NCI-H526 (cell line): ENCODE measurements around the gene C1QTNF7.

ENCODE experiments used
- DNase-seq, 2 experiments: peaks; one replicate each; lab custom pipeline; 2025; lab: John Stamatoyannopoulos, UW

The C1QTNF7 gene

GRCh38 chr4:15427701-15428100 is at the start of gene C1QTNF7:
C1QTNF7 (plus strand) TSS chr4:15428033; CDS start chr4:15435744, 7,711 bp downstream.
- DNase-seq, result no peak

DNA sequence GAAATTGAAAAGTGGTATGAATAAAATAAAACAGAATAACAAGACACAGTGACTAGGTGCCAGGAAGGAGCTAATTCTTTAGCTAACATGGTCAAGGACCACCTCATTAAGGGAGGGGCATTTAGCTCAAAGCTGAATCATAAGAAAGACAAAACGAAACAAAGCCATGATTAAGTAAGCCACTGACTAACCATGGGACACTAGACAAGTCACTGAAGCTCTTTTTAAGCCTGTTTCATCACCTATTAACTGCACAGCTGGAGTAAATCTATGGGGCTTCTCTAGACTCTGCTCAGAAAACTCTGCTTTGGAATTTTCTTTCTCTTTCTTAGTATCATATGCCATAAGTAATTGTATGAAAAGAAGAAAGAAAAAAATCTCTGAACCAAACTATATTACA is 49.8 kb upstream of the C1QTNF7 start:
- no peak for DNase-seq

- DNase-seq, result no peak
Measured at GRCh38 chr4:15378493-15378892, 49.3 kb upstream of the C1QTNF7 start.

DNA sequence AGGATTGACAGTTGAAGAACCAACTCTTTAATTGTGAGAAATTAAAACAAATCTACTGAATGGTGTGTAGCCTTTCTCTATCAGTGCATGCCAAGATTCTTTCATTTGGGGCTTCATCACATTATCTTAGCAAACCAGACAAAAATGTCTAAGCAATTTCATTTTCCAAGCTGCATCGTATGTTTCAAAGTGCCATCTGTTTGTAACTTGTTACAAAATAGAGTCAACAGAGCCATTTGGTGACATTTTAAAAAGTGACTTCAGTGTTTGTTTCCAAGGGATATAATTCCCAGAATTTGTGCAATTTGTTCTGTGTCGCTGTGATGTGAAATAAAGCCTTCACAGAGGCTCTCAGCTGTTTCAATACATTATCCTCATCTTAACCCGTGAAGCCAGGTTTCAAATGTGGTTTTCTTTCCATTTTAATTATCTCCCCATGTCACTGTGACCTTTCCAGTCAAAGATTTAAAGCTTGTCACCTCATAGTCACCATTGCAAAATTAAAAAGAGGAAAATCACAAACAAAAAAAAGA is 46.0 kb upstream of the C1QTNF7 start:
- no peak for DNase-seq

DNA sequence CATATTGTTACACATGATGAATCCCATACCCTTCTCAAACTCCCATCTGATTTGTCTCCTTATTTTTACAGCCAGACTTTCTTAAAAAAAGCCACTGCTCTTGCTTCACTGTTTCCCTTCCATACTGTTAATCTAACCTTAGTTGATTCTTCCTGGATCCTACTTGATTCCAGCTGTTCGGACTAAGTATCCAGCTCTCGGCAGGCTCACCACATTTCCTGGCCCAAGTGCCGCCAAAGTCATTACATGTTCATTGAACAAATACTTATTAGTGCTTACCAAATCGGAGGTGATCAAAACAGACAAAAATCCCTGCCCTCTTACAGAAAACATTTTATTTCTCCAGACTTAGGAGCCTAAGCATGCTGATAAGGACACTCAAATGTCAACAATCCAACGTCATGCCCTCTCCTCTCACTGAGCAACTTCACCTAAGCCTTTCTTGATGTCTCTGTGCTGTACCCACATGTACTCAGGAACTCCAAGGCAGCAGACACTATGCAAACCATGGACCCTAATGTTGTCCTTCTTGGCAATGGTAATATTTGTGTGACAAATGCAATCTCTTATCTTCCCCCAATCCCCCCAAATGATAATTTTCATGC is 45.1 kb upstream of the C1QTNF7 start:
- no peak for DNase-seq

- no peak for DNase-seq
Measured at GRCh38 chr4:15385515-15385914, 42.3 kb upstream of the C1QTNF7 start.

DNA sequence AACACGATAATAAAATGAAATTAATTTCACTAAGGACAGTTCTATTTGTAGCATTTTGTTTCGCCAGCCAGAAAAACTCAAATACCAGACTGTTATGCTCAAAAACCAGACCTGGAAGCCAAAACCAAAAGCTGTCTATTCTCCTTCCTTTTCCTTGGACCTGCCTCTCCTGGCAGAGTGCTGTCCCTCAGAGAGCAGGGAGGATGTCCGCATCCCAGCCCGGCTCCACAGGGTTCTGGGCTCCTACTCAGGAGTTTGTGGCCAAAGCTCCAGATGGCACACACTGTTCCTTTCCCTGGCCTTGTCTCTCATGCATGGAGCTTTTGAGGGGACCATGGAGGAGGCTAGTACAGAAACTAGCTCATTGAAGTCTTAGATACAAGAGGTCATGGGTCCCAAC is 41.9 kb upstream of the C1QTNF7 start:
- no peak for DNase-seq

DNA sequence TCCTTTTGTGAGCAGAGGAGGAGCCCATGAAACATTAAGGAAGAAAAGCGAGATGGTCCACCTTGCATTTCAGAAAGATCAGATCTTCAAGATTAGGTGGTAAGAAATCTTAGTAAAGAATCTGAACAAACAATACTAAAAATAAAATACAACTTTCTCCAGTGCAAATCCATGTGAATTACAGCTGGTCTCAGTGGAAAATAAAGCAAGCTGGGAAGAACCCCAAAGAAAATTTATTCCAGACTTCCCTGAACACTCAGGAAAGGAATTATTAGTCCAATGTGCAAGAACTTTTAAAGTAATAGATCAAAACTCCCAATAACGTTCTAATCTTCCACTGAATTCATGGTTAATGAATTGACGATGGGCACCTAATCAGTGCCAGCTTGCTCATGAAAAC is 37.3 kb upstream of the C1QTNF7 start:
- DNase-seq, result no peak

DNA sequence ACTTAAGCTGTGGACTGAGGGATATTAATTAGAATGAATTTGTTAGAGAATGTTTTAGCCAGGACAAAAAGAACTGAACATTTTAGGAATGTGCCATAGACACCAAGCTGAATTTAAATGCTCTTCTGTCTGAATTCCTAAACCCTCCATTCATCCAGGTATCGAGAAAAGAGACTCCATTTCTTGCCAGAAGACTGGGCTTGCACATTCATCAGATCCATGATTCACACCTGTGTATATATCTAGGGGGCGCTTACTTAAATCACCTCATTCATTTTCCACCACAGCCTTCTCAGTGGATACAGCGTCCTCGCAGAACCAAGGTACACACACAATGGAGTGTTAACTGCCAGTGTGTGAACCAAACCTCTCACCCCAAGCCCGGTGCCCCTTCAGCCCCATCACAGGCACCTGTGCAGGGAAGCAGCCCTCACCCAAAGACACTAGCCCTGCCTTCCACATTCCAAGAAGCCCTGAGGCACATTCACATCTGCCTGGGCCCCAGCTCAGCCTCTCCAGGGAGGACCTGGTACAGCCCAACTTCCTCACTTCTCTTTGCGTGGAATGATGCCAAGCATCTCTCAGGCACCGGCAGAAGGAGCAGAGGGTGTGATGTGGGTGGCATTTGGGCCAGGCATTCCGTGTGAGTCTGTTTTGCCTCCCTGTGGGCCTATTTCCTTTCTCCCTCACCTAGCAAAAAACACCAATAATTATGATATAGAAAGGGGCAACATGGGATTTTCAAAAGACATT is 35.6 kb upstream of the C1QTNF7 start:
- DNase-seq, result no peak

GRCh38 chr4:15395311-15395710 is 32.5 kb upstream of the C1QTNF7 start:
- no peak for DNase-seq

- peak in 1 of 2 experiments; percentile 39 for DNase-seq
Measured at GRCh38 chr4:15396157-15396800, 31.6 kb upstream of the C1QTNF7 start.

DNA sequence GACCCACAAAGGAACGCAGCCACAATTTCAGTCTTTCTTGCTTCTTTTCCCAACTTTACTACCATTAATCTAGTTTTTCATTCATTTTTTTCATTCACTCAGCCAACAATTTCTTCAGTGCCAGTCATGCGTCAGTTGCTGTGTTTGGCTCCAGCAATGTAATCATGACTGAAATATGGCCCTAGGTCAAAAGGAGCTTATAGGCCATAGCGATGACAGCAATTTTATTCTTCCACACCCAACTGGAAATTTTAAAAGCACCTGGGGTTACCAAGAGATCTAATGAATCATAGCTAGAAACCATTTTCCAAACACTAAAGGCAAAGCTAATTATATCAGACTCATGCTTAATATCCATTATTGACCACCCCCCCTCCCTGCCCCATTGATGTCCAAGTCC is 29.8 kb upstream of the C1QTNF7 start:
- DNase-seq, result no peak

- no peak for DNase-seq
Measured at GRCh38 chr4:15398732-15399131, 29.1 kb upstream of the C1QTNF7 start.

DNA sequence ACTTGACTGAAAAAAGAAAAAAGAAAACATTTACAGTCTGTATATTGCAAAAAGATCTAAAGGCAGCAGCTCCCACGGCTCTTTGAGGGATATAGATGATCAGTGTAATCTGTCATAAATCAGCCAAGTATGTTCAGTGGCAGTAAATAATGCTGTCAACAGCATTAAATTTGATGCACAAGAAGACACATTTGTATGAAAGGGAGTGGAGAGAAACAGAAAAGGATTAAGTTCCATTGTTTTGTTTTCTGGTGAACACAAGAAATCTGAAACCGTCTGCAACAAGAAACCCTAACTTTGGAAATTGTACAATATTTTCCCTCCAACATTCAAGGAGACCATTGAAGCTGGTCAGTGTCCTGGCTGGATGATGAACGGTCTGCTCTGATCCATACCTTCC is 27.6 kb upstream of the C1QTNF7 start:
- DNase-seq, result no peak

DNA sequence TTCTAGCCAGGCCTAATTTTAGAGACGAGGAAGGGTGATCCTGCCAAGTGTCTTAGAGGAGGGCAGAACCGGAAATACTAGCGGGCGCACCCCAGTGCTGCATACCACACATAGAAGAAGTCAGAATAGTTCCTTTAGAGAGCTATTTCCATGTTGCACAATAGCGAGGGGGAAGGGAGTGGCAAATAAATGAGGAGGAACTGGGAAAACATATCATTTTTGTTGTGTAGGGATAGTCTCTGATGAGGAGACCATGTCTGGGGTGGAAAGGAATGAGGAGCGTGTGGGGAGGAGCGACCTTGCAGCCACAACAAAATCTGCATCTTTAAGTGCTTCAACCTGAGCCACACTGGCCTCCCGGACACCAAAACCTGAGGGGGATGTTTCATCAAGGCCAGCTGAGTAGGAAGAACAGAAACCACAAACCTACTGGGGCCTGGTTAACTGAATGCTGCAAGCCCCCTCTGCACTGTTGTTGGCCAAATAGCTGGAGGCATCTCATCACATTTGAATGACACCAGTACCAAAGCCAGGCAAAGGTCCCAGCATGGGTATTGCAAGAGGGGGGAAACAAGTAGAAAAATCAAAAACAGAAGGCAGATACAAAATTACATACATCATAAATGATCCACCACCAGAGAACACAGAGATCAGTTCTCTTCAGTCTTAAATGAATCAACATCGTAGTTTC is 26.7 kb upstream of the C1QTNF7 start:
- DNase-seq, result no peak

DNA sequence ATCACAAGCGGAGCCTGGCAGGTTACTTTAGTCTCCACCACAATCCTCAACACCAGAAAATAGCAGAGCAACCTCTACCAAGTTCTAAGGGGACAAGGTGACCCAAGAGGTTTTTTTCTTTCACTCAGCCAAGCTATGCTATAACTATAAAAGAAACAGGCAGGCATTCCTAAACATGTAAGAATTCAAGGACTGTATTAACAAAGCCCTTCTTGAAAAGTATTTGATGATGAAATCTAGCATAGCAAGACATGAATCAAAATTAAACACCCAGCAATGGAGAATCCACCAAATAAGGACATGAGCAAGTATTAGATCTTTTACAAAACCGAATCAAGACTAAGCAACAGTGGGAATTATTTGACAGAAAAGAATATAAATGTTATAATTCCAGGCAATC is 25.7 kb upstream of the C1QTNF7 start:
- DNase-seq, result no peak

DNA sequence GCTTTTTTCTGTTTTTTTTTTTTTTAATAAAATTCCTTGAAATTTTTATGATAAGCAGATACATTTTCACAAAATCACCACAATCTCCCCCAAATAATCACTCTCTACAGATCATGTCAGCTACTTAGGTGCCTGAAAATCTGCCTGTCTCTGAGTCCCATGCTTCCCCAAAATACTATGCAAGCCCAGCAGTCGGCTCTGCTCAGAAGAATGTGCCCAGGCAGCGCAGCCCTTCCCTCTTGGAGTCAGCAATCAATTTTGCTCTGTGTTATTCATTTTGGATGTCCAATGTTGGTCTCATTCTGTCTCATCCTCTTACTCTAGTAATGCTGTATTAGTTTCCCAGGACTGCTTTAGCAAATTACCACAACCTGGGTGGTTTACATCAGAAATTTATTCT is 24.9 kb upstream of the C1QTNF7 start:
- no peak for DNase-seq

DNA sequence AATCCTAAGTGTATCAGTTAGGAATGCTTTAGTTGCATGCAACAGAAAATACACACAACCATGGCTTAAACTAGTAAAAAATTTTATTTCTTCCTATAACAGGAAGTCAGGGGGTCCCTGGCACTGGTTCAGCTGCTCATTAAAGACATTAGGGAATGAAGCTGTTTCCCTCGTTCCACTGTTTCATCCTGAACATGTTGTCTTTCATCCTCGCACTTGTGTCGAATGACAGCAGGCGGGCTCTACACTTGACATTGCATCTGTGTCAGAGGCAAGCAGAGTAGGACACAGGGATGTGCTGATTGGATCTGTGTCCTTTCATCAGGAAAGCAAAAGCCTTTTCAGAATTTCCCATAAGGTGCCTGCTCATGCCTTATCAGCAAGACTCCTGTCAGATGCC is 22.8 kb upstream of the C1QTNF7 start:
- no peak for DNase-seq

- DNase-seq, result no peak
Measured at GRCh38 chr4:15410750-15411149, 17.1 kb upstream of the C1QTNF7 start.

DNA sequence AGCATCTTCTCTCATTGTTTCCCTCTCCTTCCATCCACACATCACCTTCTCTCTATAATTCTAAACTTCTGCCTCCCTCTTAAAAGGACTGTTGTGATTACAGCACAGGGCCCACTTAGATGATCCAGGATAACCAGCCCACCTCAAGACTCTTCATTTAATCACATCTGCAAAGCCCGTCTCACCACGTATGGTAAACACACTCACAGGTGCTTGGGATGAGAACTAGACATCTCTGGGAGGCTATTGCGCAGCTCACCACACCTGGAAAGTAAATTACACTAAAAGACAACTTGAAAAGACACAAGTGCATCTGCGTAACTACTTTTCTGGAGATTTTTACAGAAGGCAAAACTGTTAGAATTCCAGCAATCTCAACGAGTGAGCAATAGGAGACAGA is 15.4 kb upstream of the C1QTNF7 start:
- DNase-seq, result no peak

DNA sequence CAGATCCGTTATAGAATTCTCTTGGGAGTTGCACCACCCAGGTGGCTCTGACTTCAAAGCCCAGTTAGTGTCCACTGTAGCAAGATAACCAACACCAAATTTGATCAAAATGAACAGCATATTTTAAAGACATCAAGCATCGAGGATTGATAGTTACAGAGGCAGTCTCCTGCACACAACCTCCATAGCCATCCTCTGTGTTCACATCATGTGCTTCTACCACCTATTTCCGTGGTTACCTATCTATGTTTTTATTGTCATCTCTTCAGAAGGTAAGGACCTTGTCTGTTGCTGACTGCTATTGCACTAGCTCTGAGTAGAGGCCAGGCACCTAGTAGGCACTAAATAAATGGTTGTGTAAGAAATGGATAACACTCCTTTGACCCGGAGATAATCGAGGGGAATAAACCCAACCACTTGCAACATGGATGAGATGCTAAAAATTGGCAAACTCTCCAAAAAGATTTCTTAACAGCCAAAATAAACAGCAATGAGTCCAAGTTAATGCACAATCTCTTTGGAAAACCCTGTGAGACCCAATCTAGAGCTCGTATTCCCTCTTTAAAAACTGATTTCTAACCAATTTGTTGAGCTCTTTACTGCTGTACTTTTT is 14.7 kb upstream of the C1QTNF7 start:
- DNase-seq, result no peak

DNA sequence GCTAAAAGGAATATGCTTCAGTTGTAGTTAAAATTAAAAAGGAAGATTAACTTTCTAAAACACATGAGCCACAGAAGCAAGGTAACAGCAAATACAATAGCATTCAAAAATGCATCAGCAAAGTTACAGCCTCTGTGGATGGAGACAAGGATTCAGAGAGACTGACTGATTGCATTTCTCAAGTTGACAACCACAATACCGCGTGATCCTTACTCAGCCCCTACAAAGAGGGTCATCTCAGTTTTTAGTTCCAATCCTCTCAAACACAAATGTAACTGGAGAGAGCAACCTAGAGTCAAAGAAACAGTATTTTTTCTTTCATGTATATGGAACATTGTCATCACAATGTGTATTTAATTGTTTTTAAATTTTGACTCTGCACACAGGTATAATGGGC is 14.2 kb upstream of the C1QTNF7 start:
- no peak for DNase-seq
